Activated B cell treated with CpG ODN at 0.5 μM for 24 hours (primary cell): ENCODE data around the gene BCOR. TPM values are rescaled to one million over a fixed set of nuclear protein-coding genes. Genes with fewer than 3 reads are reported as not detected.

ENCODE experiments used
- ATAC-seq: fragments of 200-7000 bp; cut with Tn5 transposase; one replicate; pipeline ENCODE4 v1.10.0; 2021; ENCODE audit warnings: low read depth, mild to moderate bottlenecking, moderate library complexity
- CTCF ChIA-PET: fragments of 350-600 bp; sonication (Branson Sonifier 250); formaldehyde crosslinking; loops from one replicate; lab custom pipeline; 2021; ENCODE audit warnings: antibody characterized with exemption; lab: Charles Lee
- POLR2A ChIA-PET: fragments of 350-600 bp; sonication (Branson Sonifier 250); formaldehyde crosslinking; loops from one replicate; lab custom pipeline; 2021; ENCODE audit warnings: antibody characterized with exemption; lab: Charles Lee
- DNase-seq: peaks from one replicate; pipeline ENCODE4 v3.0.0; 2022
- H3K27ac Mint-ChIP-seq: one replicate; pipeline ENCODE4 v1.8.0; 2020; ENCODE audit warnings: mixed read lengths
- H3K27me3 Mint-ChIP-seq: one replicate; pipeline ENCODE4 v1.8.0; 2021; ENCODE audit warnings: mixed read lengths
- H3K36me3 Mint-ChIP-seq: one replicate; pipeline ENCODE4 v1.8.0; 2021; ENCODE audit warnings: low read depth, mixed read lengths
- H3K4me1 Mint-ChIP-seq: one replicate; pipeline ENCODE4 v1.8.0; 2021; ENCODE audit warnings: mixed read lengths
- H3K4me3 Mint-ChIP-seq: one replicate; pipeline ENCODE4 v1.8.0; 2020; ENCODE audit warnings: mild to moderate bottlenecking, mixed read lengths
- H3K9me3 Mint-ChIP-seq: one replicate; pipeline ENCODE4 v1.8.0; 2020; ENCODE audit warnings: mixed read lengths
- intact Hi-C: fragments of 100-400 bp; cut with micrococcal nuclease; formaldehyde crosslinking; loops from one replicate; pipeline ENCODE4 v1.15.1; 2024
- total RNA-seq: library from RNA; stranded (reverse); gene quantifications from 2 replicates; pipeline ENCODE4 v1.2.3, GENCODE V29; 2022
- TF ChIP-seq, protein P1 (sequence below): fragments of 200-600 bp; IDR thresholded peaks from one replicate; pipeline ENCODE4 v1.8.0; 2022; ENCODE audit warnings: antibody characterized with exemption, mild to moderate bottlenecking

Gene BCOR
- total RNA-seq, 1 donor from 2014 or later: 59.3 TPM

DNA sequence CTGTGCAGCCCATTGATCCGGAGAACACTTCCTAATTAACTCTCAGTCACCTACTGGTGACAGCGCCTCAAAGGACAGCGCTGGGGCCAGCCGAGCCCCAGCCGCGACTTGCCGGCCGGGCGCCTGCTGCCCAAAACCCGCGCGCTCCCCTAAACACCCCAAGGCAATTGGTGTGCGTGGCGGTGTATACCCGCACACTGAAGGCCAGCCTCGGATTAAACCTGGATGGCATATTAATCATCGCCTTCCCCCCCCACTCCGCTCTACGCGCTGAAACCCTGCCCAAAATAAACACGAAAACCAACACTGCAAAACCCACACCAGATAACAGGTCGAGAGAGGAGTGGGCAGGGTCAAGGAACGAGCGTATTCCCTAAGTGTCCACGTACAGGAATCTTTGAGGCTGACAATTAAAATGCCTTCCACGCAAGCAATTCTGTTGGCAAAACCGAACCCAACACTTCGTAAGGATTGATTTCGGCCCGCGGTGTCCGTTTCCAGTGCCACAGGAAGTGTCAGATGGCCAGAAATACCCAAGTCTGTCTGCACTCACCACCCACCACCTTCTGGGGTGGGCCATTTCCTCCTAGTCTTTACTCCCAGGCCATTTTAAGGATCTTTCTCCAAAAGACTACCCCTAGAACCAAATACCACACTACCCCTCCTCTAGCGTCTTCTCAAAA lies 2.7 kb downstream of the BCOR start:
- ChIA-PET POLR2A (interaction anchor here (0.6 to 9.4 kb wide), 8 partner anchors 11 to 81 kb away, joined by 3 to 268 read pairs (median 18); no protein-coding TSS in a partner anchor), CTCF (no interaction called here)

DNA sequence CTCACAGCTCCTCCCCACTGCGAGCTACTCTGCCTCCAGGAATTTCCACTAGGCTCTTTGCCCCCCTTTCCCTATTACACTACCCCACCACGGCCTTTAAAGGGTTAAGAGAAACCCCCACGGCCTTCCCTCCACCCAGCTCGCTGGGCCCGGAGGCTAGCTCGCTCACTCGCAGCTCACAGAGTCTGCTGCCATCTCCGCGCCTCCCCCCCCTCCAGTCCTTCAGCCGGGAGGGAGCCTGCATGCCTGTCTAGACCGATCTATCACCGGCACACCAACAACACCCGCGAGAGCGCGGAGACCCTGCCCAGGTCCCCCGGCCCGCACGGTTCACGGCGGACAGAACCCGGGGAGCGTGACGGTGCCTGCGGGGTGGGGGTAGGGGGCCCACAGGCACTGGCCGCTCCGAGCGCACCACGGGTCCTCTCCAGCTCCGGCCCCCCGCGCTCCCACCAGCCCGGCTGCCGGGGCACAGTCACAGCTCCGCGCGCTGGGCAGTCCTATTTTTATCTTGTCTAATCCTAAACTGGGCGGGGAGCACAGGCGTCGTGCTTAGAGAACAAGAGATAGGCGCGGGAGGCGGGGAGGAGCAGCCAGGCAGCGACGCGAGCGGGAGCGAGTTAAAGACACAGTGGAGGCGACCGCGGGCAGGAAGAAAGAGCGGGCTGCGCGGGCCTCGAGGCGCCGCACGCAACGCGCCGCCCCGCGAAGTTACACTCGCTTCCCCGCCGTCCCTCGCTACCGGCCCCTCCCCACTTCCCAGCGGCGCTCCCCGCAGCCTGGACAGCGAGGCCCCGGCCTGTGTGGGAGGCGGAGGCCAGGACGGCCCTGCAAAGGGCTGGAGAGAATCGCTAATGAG lies 3.5 kb downstream of the BCOR start:
- DNase-seq: peak; percentile 18
- Mint-ChIP-seq H3K9me3 (no peaks in the 10 kb centered on the region), H3K27me3 (no peaks in the 10 kb centered on the region), H3K4me1 (peaks cover 37% of the 10 kb centered on the region), H3K4me3 (peak overlapping the region; percentile 89), H3K36me3 (peaks cover 6% of the 10 kb centered on the region), H3K27ac (no peak overlapping the region)
- TF ChIP-seq, protein P1, sequence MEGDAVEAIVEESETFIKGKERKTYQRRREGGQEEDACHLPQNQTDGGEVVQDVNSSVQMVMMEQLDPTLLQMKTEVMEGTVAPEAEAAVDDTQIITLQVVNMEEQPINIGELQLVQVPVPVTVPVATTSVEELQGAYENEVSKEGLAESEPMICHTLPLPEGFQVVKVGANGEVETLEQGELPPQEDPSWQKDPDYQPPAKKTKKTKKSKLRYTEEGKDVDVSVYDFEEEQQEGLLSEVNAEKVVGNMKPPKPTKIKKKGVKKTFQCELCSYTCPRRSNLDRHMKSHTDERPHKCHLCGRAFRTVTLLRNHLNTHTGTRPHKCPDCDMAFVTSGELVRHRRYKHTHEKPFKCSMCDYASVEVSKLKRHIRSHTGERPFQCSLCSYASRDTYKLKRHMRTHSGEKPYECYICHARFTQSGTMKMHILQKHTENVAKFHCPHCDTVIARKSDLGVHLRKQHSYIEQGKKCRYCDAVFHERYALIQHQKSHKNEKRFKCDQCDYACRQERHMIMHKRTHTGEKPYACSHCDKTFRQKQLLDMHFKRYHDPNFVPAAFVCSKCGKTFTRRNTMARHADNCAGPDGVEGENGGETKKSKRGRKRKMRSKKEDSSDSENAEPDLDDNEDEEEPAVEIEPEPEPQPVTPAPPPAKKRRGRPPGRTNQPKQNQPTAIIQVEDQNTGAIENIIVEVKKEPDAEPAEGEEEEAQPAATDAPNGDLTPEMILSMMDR: no peak
- ATAC-seq: no peak
- POLR2A ChIA-PET: interaction anchor here (0.6 to 9.4 kb wide), 9 partner anchors 9 to 480 kb away, joined by 3 to 268 read pairs (median 10); no protein-coding TSS in a partner anchor
- CTCF ChIA-PET: interaction anchor here (1.1 kb wide), 1 partner anchor 59 kb away, joined by 4 read pairs; no protein-coding TSS in a partner anchor
- intact Hi-C loops: loop anchor here (10.0 kb wide), 1 partner anchor 1289 kb away; the partner anchor contains the start of gene MID1IP1

More for the DNA sequence above, 2.7 kb downstream of the BCOR start:
- peaks cover 6% of the 10 kb centered on the region for H3K36me3 Mint-ChIP-seq
- intact Hi-C loops: loop anchor here (5.0 to 10.0 kb wide), 6 partner anchors 172 to 1290 kb away; partner anchors contain the start of genes CXorf38 and MID1IP1
- H3K9me3 Mint-ChIP-seq: no peaks in the 10 kb centered on the region
- DNase-seq (no peak), ATAC-seq (no peak)
- TF ChIP-seq, protein P1: no peak
- H3K4me3 Mint-ChIP-seq: peak overlapping the region; percentile 89
- H3K27ac Mint-ChIP-seq: peak overlapping the region; percentile 82
- no peaks in the 10 kb centered on the region for H3K27me3 Mint-ChIP-seq
- peaks cover 40% of the 10 kb centered on the region for H3K4me1 Mint-ChIP-seq

DNA sequence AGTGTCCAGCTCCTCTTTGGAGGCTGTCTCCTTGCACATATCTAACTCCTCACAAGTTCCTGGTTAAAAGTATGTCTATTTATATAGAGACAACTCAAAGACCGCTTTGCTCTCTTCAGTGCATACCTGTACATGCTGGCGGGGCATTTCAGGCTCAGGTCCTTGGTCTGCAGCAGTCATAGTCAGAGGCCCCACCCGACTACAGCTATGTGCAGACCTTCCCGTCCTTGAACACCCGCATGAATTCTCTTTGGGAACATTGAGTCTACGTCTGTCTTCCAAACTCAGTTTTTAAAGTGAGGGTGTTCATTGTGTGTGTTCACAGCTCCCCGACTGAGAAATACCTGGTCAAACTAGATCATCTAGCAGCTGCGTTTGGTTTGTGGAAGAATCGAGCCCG lies 4.2 kb downstream of the BCOR start:
- ChIA-PET CTCF (interaction anchor here (1.1 kb wide), 1 partner anchor 60 kb away, joined by 4 read pairs; no protein-coding TSS in a partner anchor), POLR2A (interaction anchor here (0.6 to 9.4 kb wide), 8 partner anchors 9 to 480 kb away, joined by 3 to 268 read pairs (median 8); no protein-coding TSS in a partner anchor)
- intact Hi-C loops: loop anchor here (10.0 kb wide), 1 partner anchor 1289 kb away; the partner anchor contains the start of gene MID1IP1
- H3K27ac Mint-ChIP-seq: no peak overlapping the region
- peaks cover 6% of the 10 kb centered on the region for H3K36me3 Mint-ChIP-seq
- ATAC-seq: no peak
- DNase-seq: no peak
- no peaks in the 10 kb centered on the region for H3K27me3 Mint-ChIP-seq
- no peaks in the 10 kb centered on the region for H3K9me3 Mint-ChIP-seq
- H3K4me3 Mint-ChIP-seq: peak overlapping the region; percentile 89
- H3K4me1 Mint-ChIP-seq: peaks cover 43% of the 10 kb centered on the region
- TF ChIP-seq, protein P1: no peak

DNA sequence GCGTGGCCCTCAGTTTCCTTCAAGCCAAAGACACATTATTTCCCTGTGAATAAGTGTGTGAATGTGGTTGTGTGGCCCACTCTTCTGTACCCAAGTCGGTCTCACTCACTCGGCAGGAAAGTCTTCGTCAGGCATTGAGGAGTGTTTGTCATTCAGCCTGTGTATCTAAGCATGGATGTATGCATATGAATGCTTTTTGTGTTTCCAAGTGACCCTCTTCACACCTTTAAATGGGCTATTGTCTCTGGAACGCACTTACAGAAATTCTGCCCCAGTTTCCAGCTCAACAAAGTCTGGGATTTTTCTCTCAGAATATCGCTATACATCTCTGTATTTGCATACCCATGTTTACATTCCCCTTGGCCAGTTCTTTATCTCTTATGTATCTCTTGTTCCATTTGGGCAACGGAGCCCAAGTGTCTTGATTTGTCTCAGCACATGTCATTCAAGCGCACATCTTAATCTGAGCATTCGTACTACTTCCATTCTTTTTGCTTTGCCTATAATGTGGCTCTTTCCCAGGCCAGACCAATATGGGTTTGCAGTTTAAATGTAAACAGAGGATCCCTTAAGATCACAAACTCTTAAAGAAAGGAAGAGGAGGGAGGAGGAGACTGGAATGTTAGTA lies 4.8 kb downstream of the BCOR start:
- intact Hi-C loops: loop anchor here (10.0 kb wide), 1 partner anchor 1288 kb away; the partner anchor contains the start of gene MID1IP1
- Mint-ChIP-seq H3K27ac (no peak overlapping the region), H3K9me3 (no peaks in the 10 kb centered on the region), H3K27me3 (no peaks in the 10 kb centered on the region), H3K36me3 (peaks cover 6% of the 10 kb centered on the region), H3K4me1 (peaks cover 48% of the 10 kb centered on the region), H3K4me3 (peak overlapping the region; percentile 33)
- ATAC-seq (no peak), DNase-seq (no peak)
- POLR2A ChIA-PET: interaction anchor here (1.0 to 9.4 kb wide), 6 partner anchors 8 to 84 kb away, joined by 3 to 268 read pairs (median 15); no protein-coding TSS in a partner anchor
- TF ChIP-seq, protein P1: no peak
- CTCF ChIA-PET: no interaction called here
